ENCODE results near the gene CDH26. TPM values are rescaled to one million over a fixed set of nuclear protein-coding genes. Genes with fewer than 3 reads are reported as not detected.

Gene CDH26
- total and polyA plus RNA-seq, 2 donors (not counting 1 experiment from before 2014, with no cell fraction given): 1.8 to 2.3 TPM

- intact Hi-C loops (cut with micrococcal nuclease): no loop called here
These were observed 42.2 kb downstream of the CDH26 start for GRCh38 chr20:60000271-60001042.

More at GRCh38 chr20:60000271-60001042, 42.2 kb downstream of the CDH26 start:
- POLR2A ChIA-PET: no interaction called here
- H3K4me3 Mint-ChIP-seq: no peak overlapping the region
- no peak overlapping the region for H3K27ac Mint-ChIP-seq
- Histone ChIP-seq H4K20me1 (ENCODE audit: control insufficient read depth, insufficient read depth, low read length, poor library complexity, severe bottlenecking) (no peaks in the 10 kb centered on the region), H3K27me3 (replicated peaks in 1 of 4; ENCODE audit: control extremely low read depth in 1 of 4, control insufficient read depth in 3 of 4, insufficient read depth in 4 of 4, low read length in 3 of 4) (no peaks in the 10 kb centered on the region), H3K9ac (ENCODE audit: low read length) (no peak overlapping the region), H3K27ac (ENCODE audit: low read length in 2 of 2) (no peak overlapping the region), H3K9me3 (ENCODE audit: control extremely low read depth in 1 of 3, control insufficient read depth in 2 of 3, insufficient read depth in 1 of 3, low read length in 2 of 3) (no peaks in the 10 kb centered on the region), H3K4me1 (ENCODE audit: control insufficient read depth in 2 of 2, insufficient read depth in 2 of 2, low read length in 2 of 2) (no peaks in the 10 kb centered on the region), H3K36me3 (replicated peaks in 1 of 2; ENCODE audit: control extremely low read depth in 1 of 2, control insufficient read depth in 1 of 2, extremely low read depth in 1 of 2, insufficient read depth in 2 of 2, low read length in 1 of 2) (no peaks in the 10 kb centered on the region), H3K79me2 (ENCODE audit: control insufficient read depth, insufficient read depth, low read length) (no peaks in the 10 kb centered on the region), H3K4me3 (ENCODE audit: control extremely low read depth in 1 of 5, extremely low read depth in 1 of 5, insufficient read depth in 1 of 5, low read depth in 2 of 5, low read length in 4 of 5) (no peak overlapping the region), H3K4me2 (replicated peaks; ENCODE audit: low read depth, low read length, poor library complexity, severe bottlenecking) (no peak overlapping the region), H2AFZ (ENCODE audit: insufficient read depth, low read depth, low read length, poor library complexity, severe bottlenecking) (no peak overlapping the region)
- ATAC-seq (ENCODE audit: low read depth) (no peak), DNase-seq (no peak)
- TF ChIP-seq EZH2 (IDR thresholded peaks at IDR 0.05; ENCODE audit: borderline replicate concordance, insufficient read depth, low read depth, low read length, poor library complexity, severe bottlenecking): no peak
- no peak for TF ChIP-seq CTCF (IDR thresholded peaks at IDR 0.05)
- CTCF ChIA-PET: no interaction called here
- WGBS (ENCODE audit: insufficient coverage): 94% methylated on average over 4 of the region's 8 CpGs
- H3K9me3 Mint-ChIP-seq (ENCODE audit: insufficient read depth): no peaks in the 10 kb centered on the region
- H3K27me3 Mint-ChIP-seq: peaks cover 1% of the 10 kb centered on the region
- H3K4me1 Mint-ChIP-seq: no peaks in the 10 kb centered on the region

Measured in B cell (primary cell).